ENCODE measurements around the gene RFC3. TPM values are rescaled to one million over a fixed set of nuclear protein-coding genes. Genes with fewer than 3 reads are reported as not detected.
"Not testable (repeated sequence)": the region's sequence is repeated elsewhere in the genome, so short reads cannot be mapped to it uniquely, and the experiment has no call there.

RFC3 gene
- polyA plus RNA-seq, 2 of the 4 experiments (the other 2 are of a cell fraction), result 45.3 to 54.5 TPM

DNA sequence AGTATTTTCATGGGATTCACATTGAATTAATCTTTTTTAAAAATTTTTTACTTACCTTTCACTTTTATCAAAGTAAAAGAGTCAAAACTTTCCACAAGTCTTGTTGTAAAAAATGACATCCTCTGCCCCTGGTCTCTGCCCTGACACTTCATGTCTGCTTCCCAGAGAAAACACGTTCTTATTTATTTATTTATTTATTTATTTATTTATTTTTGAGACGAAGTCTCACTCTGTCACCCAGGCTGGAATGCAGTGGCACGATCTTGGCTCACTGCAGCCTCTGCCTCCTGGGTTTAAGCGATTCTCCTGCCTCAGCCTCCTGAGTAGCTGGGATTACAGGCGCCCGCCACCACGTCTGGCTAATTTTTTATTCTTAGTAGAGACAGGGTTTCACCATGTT is 5.1 kb upstream of the RFC3 start:
- DNase-seq (ENCODE audit: low read depth in 1 of 2, low spot score in 1 of 2); POLR2A ChIA-PET; H3K4me2 ChIP-seq; H3K27ac ChIP-seq; H3K4me1 ChIP-seq; H3K9me3 ChIP-seq; ATAC-seq; H3K4me3 ChIP-seq; FAIRE-seq: not testable (repeated sequence)
- WGBS (ENCODE audit: missing lambda C conversion rate), result 81% methylated on average over 5 of the region's 7 CpGs
- CTCF ChIA-PET, result interaction anchor here (0.6 kb wide), 1 partner anchor 11 kb away, joined by 3 read pairs; no protein-coding TSS in a partner anchor
- peak; percentile 61 for TF ChIP-seq ZC3H11A (IDR thresholded peaks at IDR 0.05)

DNA sequence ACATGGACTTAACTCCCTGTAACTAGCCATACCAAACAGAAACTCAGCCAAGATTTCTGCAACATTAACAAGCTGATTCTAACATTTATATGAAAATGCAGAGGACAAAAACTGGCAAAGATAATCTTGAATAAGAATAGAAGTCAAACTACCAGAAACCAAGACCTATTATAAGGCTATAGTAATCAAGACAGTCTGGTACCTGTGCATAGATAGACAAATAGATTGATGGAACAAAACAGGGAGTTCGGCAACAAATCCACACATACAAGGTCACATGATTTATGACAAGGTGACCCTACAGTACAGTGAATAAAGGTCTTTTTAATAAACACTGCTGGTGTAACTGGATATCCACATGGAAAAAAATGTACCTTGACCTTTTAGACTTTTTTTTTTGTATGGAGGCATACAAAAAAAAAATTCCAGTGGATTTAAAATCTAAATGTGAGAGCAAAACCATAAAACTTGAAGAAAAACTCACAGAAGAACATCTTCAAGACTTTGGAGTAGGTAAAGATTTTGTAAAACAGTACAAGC is 2.9 kb upstream of the RFC3 start:
- DNase-seq (ENCODE audit: low read depth in 1 of 2, low spot score in 1 of 2), result no peak
- WGBS (ENCODE audit: missing lambda C conversion rate), result 48% methylated on average over 1 of the region's 1 CpG
- ChIA-PET POLR2A (no interaction called here), CTCF (no interaction called here)
- no peak for ATAC-seq
- no peaks in the 10 kb centered on the region for H3K9me3 ChIP-seq
- no peak overlapping the region for H3K4me2 ChIP-seq
- H3K4me1 ChIP-seq, result peaks cover 8% of the 10 kb centered on the region; the same call in 1 of the 3 replicates
- H3K27ac ChIP-seq, result no peak overlapping the region
- no peak for FAIRE-seq
- H3K4me3 ChIP-seq, result no peak overlapping the region
- TF ChIP-seq MAZ (IDR thresholded peaks at IDR 0.05; ENCODE audit: borderline replicate concordance, low read depth, low read length) (no peak), ZNF302 (CRISPR knock-in tag; IDR thresholded peaks at IDR 0.05) (no peak), NR3C1 (IDR thresholded peaks at IDR 0.05) (no peak), RCOR1 (IDR thresholded peaks at IDR 0.05; ENCODE audit: low read depth, low read length) (no peak), KDM1A (IDR thresholded peaks at IDR 0.05; ENCODE audit: low read depth) (no peak), FOXS1 (CRISPR knock-in tag; IDR thresholded peaks at IDR 0.05) (no peak), CHD4 (IDR thresholded peaks at IDR 0.05; ENCODE audit: borderline replicate concordance) (no peak), TP53 (CRISPR knock-in tag; IDR thresholded peaks at IDR 0.05) (no peak), HDAC2 (IDR thresholded peaks at IDR 0.05) (no peak), SMC3 (IDR thresholded peaks at IDR 0.05) (no peak), POLR2AphosphoS2 (conservative IDR thresholded peaks at IDR 0.05; ENCODE audit: low read length) (no peak), EHMT2 (IDR thresholded peaks at IDR 0.05; ENCODE audit: low read depth) (no peak), KDM5A (IDR thresholded peaks at IDR 0.05) (no peak), NPAS2 (CRISPR knock-in tag; IDR thresholded peaks at IDR 0.05; ENCODE audit: borderline replicate concordance) (no peak), EHF (CRISPR knock-in tag; IDR thresholded peaks at IDR 0.05) (no peak)
- TF ChIP-seq, protein P1, sequence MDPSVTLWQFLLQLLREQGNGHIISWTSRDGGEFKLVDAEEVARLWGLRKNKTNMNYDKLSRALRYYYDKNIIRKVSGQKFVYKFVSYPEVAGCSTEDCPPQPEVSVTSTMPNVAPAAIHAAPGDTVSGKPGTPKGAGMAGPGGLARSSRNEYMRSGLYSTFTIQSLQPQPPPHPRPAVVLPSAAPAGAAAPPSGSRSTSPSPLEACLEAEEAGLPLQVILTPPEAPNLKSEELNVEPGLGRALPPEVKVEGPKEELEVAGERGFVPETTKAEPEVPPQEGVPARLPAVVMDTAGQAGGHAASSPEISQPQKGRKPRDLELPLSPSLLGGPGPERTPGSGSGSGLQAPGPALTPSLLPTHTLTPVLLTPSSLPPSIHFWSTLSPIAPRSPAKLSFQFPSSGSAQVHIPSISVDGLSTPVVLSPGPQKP (IDR thresholded peaks at IDR 0.05; ENCODE audit: low read depth, low read length), result no peak
- TF ChIP-seq, protein P2, sequence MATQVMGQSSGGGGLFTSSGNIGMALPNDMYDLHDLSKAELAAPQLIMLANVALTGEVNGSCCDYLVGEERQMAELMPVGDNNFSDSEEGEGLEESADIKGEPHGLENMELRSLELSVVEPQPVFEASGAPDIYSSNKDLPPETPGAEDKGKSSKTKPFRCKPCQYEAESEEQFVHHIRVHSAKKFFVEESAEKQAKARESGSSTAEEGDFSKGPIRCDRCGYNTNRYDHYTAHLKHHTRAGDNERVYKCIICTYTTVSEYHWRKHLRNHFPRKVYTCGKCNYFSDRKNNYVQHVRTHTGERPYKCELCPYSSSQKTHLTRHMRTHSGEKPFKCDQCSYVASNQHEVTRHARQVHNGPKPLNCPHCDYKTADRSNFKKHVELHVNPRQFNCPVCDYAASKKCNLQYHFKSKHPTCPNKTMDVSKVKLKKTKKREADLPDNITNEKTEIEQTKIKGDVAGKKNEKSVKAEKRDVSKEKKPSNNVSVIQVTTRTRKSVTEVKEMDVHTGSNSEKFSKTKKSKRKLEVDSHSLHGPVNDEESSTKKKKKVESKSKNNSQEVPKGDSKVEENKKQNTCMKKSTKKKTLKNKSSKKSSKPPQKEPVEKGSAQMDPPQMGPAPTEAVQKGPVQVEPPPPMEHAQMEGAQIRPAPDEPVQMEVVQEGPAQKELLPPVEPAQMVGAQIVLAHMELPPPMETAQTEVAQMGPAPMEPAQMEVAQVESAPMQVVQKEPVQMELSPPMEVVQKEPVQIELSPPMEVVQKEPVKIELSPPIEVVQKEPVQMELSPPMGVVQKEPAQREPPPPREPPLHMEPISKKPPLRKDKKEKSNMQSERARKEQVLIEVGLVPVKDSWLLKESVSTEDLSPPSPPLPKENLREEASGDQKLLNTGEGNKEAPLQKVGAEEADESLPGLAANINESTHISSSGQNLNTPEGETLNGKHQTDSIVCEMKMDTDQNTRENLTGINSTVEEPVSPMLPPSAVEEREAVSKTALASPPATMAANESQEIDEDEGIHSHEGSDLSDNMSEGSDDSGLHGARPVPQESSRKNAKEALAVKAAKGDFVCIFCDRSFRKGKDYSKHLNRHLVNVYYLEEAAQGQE (IDR thresholded peaks at IDR 0.05), result no peak

DNA sequence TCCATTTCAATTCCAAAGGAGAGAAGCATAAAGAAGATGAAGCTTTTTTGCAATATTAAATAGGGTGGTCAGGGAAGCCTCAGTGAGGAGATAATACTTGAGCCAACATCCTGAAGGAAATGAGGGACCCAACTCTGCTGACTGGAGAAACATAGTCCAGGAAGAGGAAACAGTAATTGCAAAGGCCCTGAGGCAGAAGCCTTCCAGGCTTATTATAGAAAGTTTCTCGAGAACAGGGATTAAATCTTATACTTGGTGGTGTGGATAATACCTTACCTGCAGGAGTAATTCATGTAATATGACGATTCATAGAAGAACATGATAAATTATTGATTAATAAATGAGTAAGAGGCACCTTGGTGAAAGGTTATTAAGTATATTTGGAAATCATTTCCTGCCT is 1.0 kb upstream of the RFC3 start:
- H3K4me3 ChIP-seq, result no peak overlapping the region
- ATAC-seq, result no peak
- CTCF ChIA-PET, result interaction anchor here (1.6 kb wide), 1 partner anchor 16 kb away, joined by 4 read pairs; no protein-coding TSS in a partner anchor
- peak overlapping the region; percentile 93 for H3K4me2 ChIP-seq
- no peaks in the 10 kb centered on the region for H3K9me3 ChIP-seq
- no peak for DNase-seq (ENCODE audit: low read depth in 1 of 2, low spot score in 1 of 2)
- peaks cover 8% of the 10 kb centered on the region; the same call in 1 of the 3 replicates for H3K4me1 ChIP-seq
- POLR2A ChIA-PET, result no interaction called here
- WGBS (ENCODE audit: missing lambda C conversion rate), result 56% methylated on average over 2 of the region's 2 CpGs
- TF ChIP-seq MAZ (IDR thresholded peaks at IDR 0.05; ENCODE audit: borderline replicate concordance, low read depth, low read length) (no peak), CEBPB (IDR thresholded peaks at IDR 0.05) (no peak), HDAC2 (IDR thresholded peaks at IDR 0.05) (no peak), CHD2 (IDR thresholded peaks at IDR 0.05; ENCODE audit: low read length, partially characterized antibody) (no peak), HOXA7 (CRISPR knock-in tag; IDR thresholded peaks at IDR 0.05) (no peak), ZSCAN20 (CRISPR knock-in tag; IDR thresholded peaks at IDR 0.05) (no peak), ESRRA (IDR thresholded peaks at IDR 0.05; ENCODE audit: borderline replicate concordance, low read length) (no peak), TP53 (CRISPR knock-in tag; IDR thresholded peaks at IDR 0.05) (no peak), SREBF2 (IDR thresholded peaks at IDR 0.05) (no peak)
- TF ChIP-seq, protein P3, sequence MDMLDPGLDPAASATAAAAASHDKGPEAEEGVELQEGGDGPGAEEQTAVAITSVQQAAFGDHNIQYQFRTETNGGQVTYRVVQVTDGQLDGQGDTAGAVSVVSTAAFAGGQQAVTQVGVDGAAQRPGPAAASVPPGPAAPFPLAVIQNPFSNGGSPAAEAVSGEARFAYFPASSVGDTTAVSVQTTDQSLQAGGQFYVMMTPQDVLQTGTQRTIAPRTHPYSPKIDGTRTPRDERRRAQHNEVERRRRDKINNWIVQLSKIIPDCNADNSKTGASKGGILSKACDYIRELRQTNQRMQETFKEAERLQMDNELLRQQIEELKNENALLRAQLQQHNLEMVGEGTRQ (IDR thresholded peaks at IDR 0.05), result no peak
- TF ChIP-seq, protein P4, sequence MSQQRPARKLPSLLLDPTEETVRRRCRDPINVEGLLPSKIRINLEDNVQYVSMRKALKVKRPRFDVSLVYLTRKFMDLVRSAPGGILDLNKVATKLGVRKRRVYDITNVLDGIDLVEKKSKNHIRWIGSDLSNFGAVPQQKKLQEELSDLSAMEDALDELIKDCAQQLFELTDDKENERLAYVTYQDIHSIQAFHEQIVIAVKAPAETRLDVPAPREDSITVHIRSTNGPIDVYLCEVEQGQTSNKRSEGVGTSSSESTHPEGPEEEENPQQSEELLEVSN (IDR thresholded peaks at IDR 0.05; ENCODE audit: borderline replicate concordance, low read depth), result no peak
- TF ChIP-seq, protein P5, sequence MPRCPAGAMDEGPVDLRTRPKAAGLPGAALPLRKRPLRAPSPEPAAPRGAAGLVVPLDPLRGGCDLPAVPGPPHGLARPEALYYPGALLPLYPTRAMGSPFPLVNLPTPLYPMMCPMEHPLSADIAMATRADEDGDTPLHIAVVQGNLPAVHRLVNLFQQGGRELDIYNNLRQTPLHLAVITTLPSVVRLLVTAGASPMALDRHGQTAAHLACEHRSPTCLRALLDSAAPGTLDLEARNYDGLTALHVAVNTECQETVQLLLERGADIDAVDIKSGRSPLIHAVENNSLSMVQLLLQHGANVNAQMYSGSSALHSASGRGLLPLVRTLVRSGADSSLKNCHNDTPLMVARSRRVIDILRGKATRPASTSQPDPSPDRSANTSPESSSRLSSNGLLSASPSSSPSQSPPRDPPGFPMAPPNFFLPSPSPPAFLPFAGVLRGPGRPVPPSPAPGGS (IDR thresholded peaks at IDR 0.05), result no peak
- TF ChIP-seq, protein P6, sequence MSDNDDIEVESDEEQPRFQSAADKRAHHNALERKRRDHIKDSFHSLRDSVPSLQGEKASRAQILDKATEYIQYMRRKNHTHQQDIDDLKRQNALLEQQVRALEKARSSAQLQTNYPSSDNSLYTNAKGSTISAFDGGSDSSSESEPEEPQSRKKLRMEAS (IDR thresholded peaks at IDR 0.05), result no peak
- H3K27ac ChIP-seq, result no peak overlapping the region; a peak in 1 of 6 replicates
- FAIRE-seq, result no peak
